GM21526 (cell line): Measurements from ENCODE around the gene WDFY4.

Experiments
- ATAC-seq: cut with Tn5 transposase; IDR thresholded peaks from one replicate; pipeline ENCODE4 v1.9.1; 2021; ENCODE audit warnings: moderate library complexity; ENCODE audit not compliant: unreplicated experiment, low FRiP score

Gene WDFY4

GRCh38 chr10:48653944-48654698, 30.6 kb upstream of the WDFY4 start:
- no peak for ATAC-seq

GRCh38 chr10:48655411-48656240, 29.0 kb upstream of the WDFY4 start:
- ATAC-seq: peak; percentile 14

- ATAC-seq: peak; percentile 89
These were observed 28.3 kb upstream of the WDFY4 start for GRCh38 chr10:48656241-48656913.

- no peak for ATAC-seq
These were observed 27.8 kb upstream of the WDFY4 start for GRCh38 chr10:48656914-48657305.

- no peak for ATAC-seq
These were observed 27.3 kb upstream of the WDFY4 start for GRCh38 chr10:48657416-48657815.

- no peak for ATAC-seq
These were observed 26.3 kb upstream of the WDFY4 start for GRCh38 chr10:48658243-48658974.

- no peak for ATAC-seq
These were observed 25.8 kb upstream of the WDFY4 start for GRCh38 chr10:48658975-48659269.

GRCh38 chr10:48659790-48660189, 24.9 kb upstream of the WDFY4 start:
- no peak for ATAC-seq

GRCh38 chr10:48661441-48661840, 23.2 kb upstream of the WDFY4 start:
- no peak for ATAC-seq

- no peak for ATAC-seq
These were observed 16.6 kb upstream of the WDFY4 start for GRCh38 chr10:48667960-48668590.

GRCh38 chr10:48670978-48671913, 13.4 kb upstream of the WDFY4 start:
- ATAC-seq: peak; percentile 67

- ATAC-seq: peak; percentile 39
These were observed 12.6 kb upstream of the WDFY4 start for GRCh38 chr10:48671914-48672595.

- ATAC-seq: no peak
These were observed 11.9 kb upstream of the WDFY4 start for GRCh38 chr10:48672596-48673265.

- no peak for ATAC-seq
These were observed 7.0 kb upstream of the WDFY4 start for GRCh38 chr10:48677625-48678024.

GRCh38 chr10:48678041-48678440, 6.6 kb upstream of the WDFY4 start:
- peak; percentile 70 for ATAC-seq

- ATAC-seq: no peak
These were observed 2.9 kb upstream of the WDFY4 start for GRCh38 chr10:48681740-48682139.

GRCh38 chr10:48682265-48682664, 2.4 kb upstream of the WDFY4 start:
- ATAC-seq: no peak

GRCh38 chr10:48683424-48683823, 1.2 kb upstream of the WDFY4 start:
- no peak for ATAC-seq
